OCI-LY3 (cell line): ENCODE results near the gene LRRC26.

Experiments
- H2AFZ ChIP-seq: fragments of 200-600, 300-600 bp; shearing (Covaris generic); 2 replicates; pipeline ENCODE4 v1.6.0; 2014; ENCODE audit warnings: antibody characterized with exemption, low read depth, low read length
- H3K27ac ChIP-seq: fragments of 200-600, 300-600 bp; sonication (generic); 2 replicates; pipeline ENCODE4 v1.5.1; 2014; ENCODE audit warnings: mild to moderate bottlenecking, low read length, moderate library complexity, mixed read lengths
- H3K27me3 ChIP-seq: fragments of 200-600, 300-600 bp; sonication (generic); 2 replicates; pipeline ENCODE4 v1.6.1; 2014; ENCODE audit warnings: low read depth, low read length, mixed read lengths
- H3K36me3 ChIP-seq: fragments of 200-600, 300-600 bp; sonication (generic); replicated peaks from 2 replicates; pipeline ENCODE3; 2014; ENCODE audit warnings: low read depth, low read length, mixed read lengths
- H3K4me1 ChIP-seq: fragments of 300-600, 200-600 bp; sonication (generic); 2 replicates; pipeline ENCODE4 v1.6.1; 2014; ENCODE audit warnings: low read length, mixed read lengths
- H3K4me2 ChIP-seq: fragments of 200-600, 300-600 bp; sonication (generic); 2 replicates; pipeline ENCODE4 v1.6.1; 2014; ENCODE audit warnings: low read length, mixed read lengths
- H3K4me3 ChIP-seq: fragments of 300-600, 200-600 bp; sonication (generic); 2 replicates; pipeline ENCODE4 v1.5.1; 2014; ENCODE audit warnings: antibody characterized with exemption, mild to moderate bottlenecking, low read length, moderate library complexity
- H3K79me2 ChIP-seq: fragments of 300-600, 200-600 bp; shearing (Covaris generic); 2 replicates; pipeline ENCODE4 v1.6.1; 2014; ENCODE audit warnings: mild to moderate bottlenecking, low read length, mixed read lengths
- H3K9ac ChIP-seq: fragments of 300-600, 200-600 bp; shearing (Covaris generic); 2 replicates; pipeline ENCODE4 v1.6.0; 2014; ENCODE audit warnings: mild to moderate bottlenecking, low read length, moderate library complexity
- H3K9me3 ChIP-seq: fragments of 200-600, 300-600 bp; shearing (Covaris generic); 2 replicates; pipeline ENCODE4 v1.6.1; 2014; ENCODE audit warnings: low read length, mixed read lengths; ENCODE audit not compliant: insufficient read depth
- H4K20me1 ChIP-seq: fragments of 200-600, 300-600 bp; sonication (generic); 2 replicates; pipeline ENCODE4 v1.6.1; 2016; ENCODE audit warnings: low read length, mixed read lengths; ENCODE audit not compliant: insufficient read depth
- CTCF ChIP-seq: fragments of 200-600, 300-600 bp; sonication (generic); IDR thresholded peaks from 2 replicates; pipeline ENCODE4 v1.5.1; 2014; ENCODE audit warnings: antibody characterized with exemption, low read length, low read depth
- EZH2phosphoT487 ChIP-seq: fragments of 200-600 bp; shearing (Covaris generic); IDR thresholded peaks from 2 replicates; pipeline ENCODE4 v1.6.1; 2018; ENCODE audit warnings: antibody characterized with exemption, mixed run types, low read depth

Gene LRRC26

GRCh38 chr9:137167747-137168572 is 1.9 kb downstream of the LRRC26 start:
- peak overlapping the region; percentile 62 for H3K4me3 ChIP-seq

GRCh38 chr9:137167277-137167746 is 2.5 kb downstream of the LRRC26 start:
- no peak for TF ChIP-seq EZH2phosphoT487
- no peak for TF ChIP-seq CTCF
- Histone ChIP-seq H3K27me3 (no peaks in the 10 kb centered on the region; the same call in none of the 2 replicates), H3K4me1 (0 out of 2 replicates have a peak, but pooled peaks cover 3% of the 10 kb centered on the region), H3K4me3 (no peak overlapping the region), H3K9me3 (no peaks in the 10 kb centered on the region), H3K4me2 (no peak overlapping the region), H3K27ac (no peak overlapping the region), H3K36me3 (no peaks in the 10 kb centered on the region), H3K9ac (no peak overlapping the region), H2AFZ (no peak overlapping the region), H3K79me2 (no peaks in the 10 kb centered on the region), H4K20me1 (no peaks in the 10 kb centered on the region)

More at GRCh38 chr9:137167747-137168572, 1.9 kb downstream of the LRRC26 start:
- H3K4me2 ChIP-seq = peak overlapping the region; percentile 50
- H3K9ac ChIP-seq = no peak overlapping the region
- no peaks in the 10 kb centered on the region for H3K79me2 ChIP-seq
- H3K27me3 ChIP-seq = no peaks in the 10 kb centered on the region; the same call in none of the 2 replicates
- no peak for TF ChIP-seq EZH2phosphoT487
- no peak for TF ChIP-seq CTCF
- no peaks in the 10 kb centered on the region for H3K9me3 ChIP-seq
- no peak overlapping the region for H2AFZ ChIP-seq
- H3K27ac ChIP-seq = no peak overlapping the region
- H3K36me3 ChIP-seq = no peaks in the 10 kb centered on the region
- no peaks in the 10 kb centered on the region for H4K20me1 ChIP-seq
- H3K4me1 ChIP-seq = 0 out of 2 replicates have a peak, but pooled peaks cover 3% of the 10 kb centered on the region

GRCh38 chr9:137166380-137167229 is 3.2 kb downstream of the LRRC26 start:
- no peak overlapping the region for H3K9ac ChIP-seq
- no peaks in the 10 kb centered on the region for H3K36me3 ChIP-seq
- no peak overlapping the region for H3K4me3 ChIP-seq
- TF ChIP-seq EZH2phosphoT487 (no peak), CTCF (no peak)
- H3K4me1 ChIP-seq = 0 out of 2 replicates have a peak, but pooled peaks cover 3% of the 10 kb centered on the region
- H3K27me3 ChIP-seq = no peaks in the 10 kb centered on the region; the same call in none of the 2 replicates
- H2AFZ ChIP-seq = no peak overlapping the region
- no peak overlapping the region for H3K4me2 ChIP-seq
- no peak overlapping the region for H3K27ac ChIP-seq
- no peaks in the 10 kb centered on the region for H4K20me1 ChIP-seq
- no peaks in the 10 kb centered on the region for H3K9me3 ChIP-seq
- H3K79me2 ChIP-seq = no peaks in the 10 kb centered on the region
